B cell (primary cell): ENCODE results near the gene CELA2A.

Experiments used
- CTCF ChIP-seq: fragments of 200-600 bp; IDR thresholded peaks from one replicate; pipeline ENCODE4 v1.8.0; 2022; ENCODE audit warnings: antibody characterized with exemption, mild to moderate bottlenecking
- EZH2 ChIP-seq: IDR thresholded peaks from 2 replicates; pipeline ENCODE4 v1.6.1; 2012; ENCODE audit warnings: borderline replicate concordance, low read depth, mild to moderate bottlenecking, moderate library complexity, low read length; ENCODE audit not compliant: insufficient read depth, poor library complexity, severe bottlenecking

GRCh38 chr1:15433471-15433870 lies 23.1 kb upstream of the CELA2A start:
- TF ChIP-seq CTCF (no peak), EZH2 (no peak)
